Right atrium auricular region (tissue), 2 donors: Measurements from ENCODE around the gene PIGT. TPM values are rescaled to one million over a fixed set of nuclear protein-coding genes. Genes with fewer than 3 reads are reported as not detected.

Experiments
- DNase-seq: peaks from one replicate; pipeline ENCODE4 v3.0.0-alpha.2; 2019; ENCODE audit warnings: low spot score
- H3K27ac ChIP-seq, 2 donors: fragments of 200-600 bp; sonication (generic); 1 replicate in 1 of 2; 2 replicates in 1 of 2; pipeline ENCODE4 v1.5.1; 2016 to 2019
- H3K27me3 ChIP-seq, 2 donors: fragments of 200-600 bp; sonication (generic); one replicate each; pipeline versions ENCODE4 v1.5.1 to v1.6.0; 2017 to 2019
- H3K36me3 ChIP-seq: fragments of 200-600 bp; sonication (generic); one replicate; pipeline ENCODE4 v1.5.1; 2016
- H3K4me1 ChIP-seq, 2 donors: fragments of 200-600 bp; sonication (generic); one replicate each; pipeline versions ENCODE4 v1.5.1 to v1.6.0; 2017 to 2019
- H3K4me3 ChIP-seq, 2 donors: fragments of 200-600 bp; sonication (generic); 1 replicate in 1 of 2; 2 replicates in 1 of 2; pipeline ENCODE4 v1.5.1; 2017 to 2019; ENCODE audit warnings: mild to moderate bottlenecking in 1 of 2, moderate library complexity in 1 of 2
- H3K9me3 ChIP-seq, 2 donors: fragments of 200-600 bp; sonication (generic); one replicate each; pipeline ENCODE4 v1.5.1; 2019
- total RNA-seq, 2 donors: library from RNA; depleted of rRNA; stranded (reverse); fragments of >200 nt; gene quantifications; one replicate each; pipeline ENCODE4 v1.1.0, GENCODE V29; 2016
- TF ChIP-seq, protein P1 (sequence below), 2 donors: fragments of 200-600 bp; sonication (generic); IDR thresholded peaks; one replicate each; pipeline ENCODE4 v1.5.1; 2019; ENCODE audit warnings: antibody characterized with exemption in 2 of 2

PIGT gene
- total RNA-seq, 2 donors from 2014 or later, result 140 to 168 TPM

- H3K4me3 ChIP-seq, result no peak overlapping the region
- peaks cover 0 to 17% of the 10 kb centered on the region in 2 donors for H3K4me1 ChIP-seq
- no peaks in the 10 kb centered on the region for H3K9me3 ChIP-seq
- TF ChIP-seq, protein P1, sequence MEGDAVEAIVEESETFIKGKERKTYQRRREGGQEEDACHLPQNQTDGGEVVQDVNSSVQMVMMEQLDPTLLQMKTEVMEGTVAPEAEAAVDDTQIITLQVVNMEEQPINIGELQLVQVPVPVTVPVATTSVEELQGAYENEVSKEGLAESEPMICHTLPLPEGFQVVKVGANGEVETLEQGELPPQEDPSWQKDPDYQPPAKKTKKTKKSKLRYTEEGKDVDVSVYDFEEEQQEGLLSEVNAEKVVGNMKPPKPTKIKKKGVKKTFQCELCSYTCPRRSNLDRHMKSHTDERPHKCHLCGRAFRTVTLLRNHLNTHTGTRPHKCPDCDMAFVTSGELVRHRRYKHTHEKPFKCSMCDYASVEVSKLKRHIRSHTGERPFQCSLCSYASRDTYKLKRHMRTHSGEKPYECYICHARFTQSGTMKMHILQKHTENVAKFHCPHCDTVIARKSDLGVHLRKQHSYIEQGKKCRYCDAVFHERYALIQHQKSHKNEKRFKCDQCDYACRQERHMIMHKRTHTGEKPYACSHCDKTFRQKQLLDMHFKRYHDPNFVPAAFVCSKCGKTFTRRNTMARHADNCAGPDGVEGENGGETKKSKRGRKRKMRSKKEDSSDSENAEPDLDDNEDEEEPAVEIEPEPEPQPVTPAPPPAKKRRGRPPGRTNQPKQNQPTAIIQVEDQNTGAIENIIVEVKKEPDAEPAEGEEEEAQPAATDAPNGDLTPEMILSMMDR (IDR thresholded peaks at IDR 0.05), result no peak
- H3K36me3 ChIP-seq, result peaks cover 31% of the 10 kb centered on the region
- no peaks in the 10 kb centered on the region for H3K27me3 ChIP-seq
- H3K27ac ChIP-seq, result no peak overlapping the region
- DNase-seq, result peak; percentile 26
Observed at GRCh38 chr20:45370571-45371160, 45.3 kb upstream of the PIGT start.

- TF ChIP-seq, protein P1 (IDR thresholded peaks at IDR 0.05), result no peak
- DNase-seq, result no peak
- H3K4me3 ChIP-seq, result no peak overlapping the region
- H3K27me3 ChIP-seq, result no peaks in the 10 kb centered on the region
- H3K9me3 ChIP-seq, result no peaks in the 10 kb centered on the region
- H3K27ac ChIP-seq, result peak overlapping the region; percentile 71 to 81
- peaks cover 15% of the 10 kb centered on the region for H3K36me3 ChIP-seq
- peaks cover 0 to 17% of the 10 kb centered on the region in 2 donors for H3K4me1 ChIP-seq
Observed at GRCh38 chr20:45372241-45372640, 43.7 kb upstream of the PIGT start.

GRCh38 chr20:45372646-45373352 is 43.1 kb upstream of the PIGT start:
- peaks cover 11% of the 10 kb centered on the region for H3K36me3 ChIP-seq
- H3K9me3 ChIP-seq, result no peaks in the 10 kb centered on the region
- peaks cover 0 to 17% of the 10 kb centered on the region in 2 donors for H3K4me1 ChIP-seq
- H3K27me3 ChIP-seq, result no peaks in the 10 kb centered on the region
- H3K27ac ChIP-seq, result peak overlapping the region; percentile 71 to 81
- TF ChIP-seq, protein P1 (IDR thresholded peaks at IDR 0.05), result no peak
- DNase-seq, result no peak
- H3K4me3 ChIP-seq, result peak overlapping the region; percentile 39 to 64

DNA sequence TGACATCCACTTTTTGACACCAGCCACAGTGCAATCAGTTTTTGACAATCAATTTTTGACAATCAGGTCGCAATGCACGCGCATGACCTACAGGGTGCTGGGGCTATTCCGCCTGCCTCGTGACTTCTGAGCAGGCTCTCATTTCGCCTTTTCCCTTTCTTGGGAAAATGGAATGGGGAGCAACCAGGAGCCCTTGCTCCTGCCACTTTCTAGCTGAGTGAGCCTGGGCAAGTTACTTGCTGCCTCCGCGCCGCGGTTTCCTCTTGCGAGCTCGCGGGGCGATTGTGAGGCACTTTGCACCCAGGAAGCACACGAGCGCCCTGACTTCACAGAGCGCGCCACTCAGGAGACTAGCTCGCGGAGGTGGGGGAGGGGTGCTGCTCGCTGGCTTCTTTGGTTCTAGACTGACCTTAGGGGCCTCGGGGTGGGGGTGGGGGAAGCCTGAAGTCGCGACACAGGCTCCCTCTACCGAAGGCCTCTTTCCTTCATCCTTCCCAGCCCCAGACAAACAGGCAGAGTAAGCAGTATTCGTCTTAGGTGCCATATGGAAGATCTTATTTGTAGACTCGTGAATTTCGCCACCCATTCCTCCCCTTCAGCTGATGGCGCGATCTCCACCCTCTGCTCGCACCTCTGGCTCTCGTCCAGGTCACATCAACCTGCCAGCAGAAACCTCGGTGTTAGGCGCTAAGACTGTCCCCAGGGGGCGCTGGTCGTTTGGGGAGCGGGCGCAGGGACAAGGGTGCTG is 42.4 kb upstream of the PIGT start:
- H3K36me3 ChIP-seq, result peaks cover 4% of the 10 kb centered on the region
- H3K4me3 ChIP-seq, result peak overlapping the region; percentile 39 to 64
- no peaks in the 10 kb centered on the region for H3K9me3 ChIP-seq
- TF ChIP-seq, protein P1 (IDR thresholded peaks at IDR 0.05), result peak; percentile 84 to 96
- peaks cover 0 to 17% of the 10 kb centered on the region in 2 donors for H3K4me1 ChIP-seq
- no peaks in the 10 kb centered on the region for H3K27me3 ChIP-seq
- peak; percentile 83 for DNase-seq
- peak overlapping the region; percentile 71 to 81 for H3K27ac ChIP-seq

DNA sequence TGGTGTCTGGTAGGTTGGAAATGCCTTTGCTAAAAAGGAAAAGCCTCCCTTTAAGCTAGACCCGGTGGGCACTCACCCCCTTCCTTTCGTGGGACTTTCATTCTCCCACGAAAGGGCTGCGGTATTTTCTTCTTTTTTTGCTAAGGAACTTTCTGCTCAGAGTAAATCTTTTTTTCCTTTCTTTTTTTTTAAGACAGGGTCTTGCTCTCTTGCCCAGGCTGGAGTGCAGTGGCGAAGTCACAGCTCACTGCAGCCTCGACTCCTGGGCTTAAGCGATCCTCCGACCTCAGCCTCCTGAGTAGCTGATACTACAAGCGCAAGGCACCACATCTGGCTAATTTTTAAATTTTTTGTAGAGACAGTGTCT is 41.9 kb upstream of the PIGT start:
- no peaks in the 10 kb centered on the region for H3K27me3 ChIP-seq
- H3K36me3 ChIP-seq, result no peaks in the 10 kb centered on the region
- peaks cover 0 to 17% of the 10 kb centered on the region in 2 donors for H3K4me1 ChIP-seq
- H3K4me3 ChIP-seq, result peak overlapping the region in 1 of 2 donors; percentile 64
- no peaks in the 10 kb centered on the region for H3K9me3 ChIP-seq
- TF ChIP-seq, protein P1 (IDR thresholded peaks at IDR 0.05), result peak; percentile 6 to 46
- H3K27ac ChIP-seq, result peak overlapping the region; percentile 71 to 81
- no peak for DNase-seq
